Measurements from ENCODE around the gene EEFSEC.

The EEFSEC gene

GRCh38 chr3:128182656-128183055 lies 29.4 kb downstream of the EEFSEC start:
- no peak for DNase-seq (ENCODE audit: low read depth in 1 of 2, low spot score in 1 of 2)

GRCh38 chr3:128185630-128186447 lies 32.6 kb downstream of the EEFSEC start:
- DNase-seq (ENCODE audit: low read depth in 1 of 2, low spot score in 1 of 2) = no peak

GRCh38 chr3:128187495-128187894 lies 34.2 kb downstream of the EEFSEC start:
- DNase-seq (ENCODE audit: low read depth in 1 of 2, low spot score in 1 of 2) = no peak

- no peak for DNase-seq (ENCODE audit: low read depth in 1 of 2, low spot score in 1 of 2)
Measured at GRCh38 chr3:128188326-128188725, 35.0 kb downstream of the EEFSEC start.

- DNase-seq (ENCODE audit: low read depth in 1 of 2, low spot score in 1 of 2) = no peak
Measured at GRCh38 chr3:128188956-128189355, 35.7 kb downstream of the EEFSEC start.

- no peak for DNase-seq (ENCODE audit: low read depth in 1 of 2, low spot score in 1 of 2)
Measured at GRCh38 chr3:128190501-128190900, 37.2 kb downstream of the EEFSEC start.

- no peak for DNase-seq (ENCODE audit: low read depth in 1 of 2, low spot score in 1 of 2)
Measured at GRCh38 chr3:128192131-128192530, 38.9 kb downstream of the EEFSEC start.

GRCh38 chr3:128193168-128193567 lies 39.9 kb downstream of the EEFSEC start:
- DNase-seq (ENCODE audit: low read depth in 1 of 2, low spot score in 1 of 2) = no peak

GRCh38 chr3:128194843-128195242 lies 41.6 kb downstream of the EEFSEC start:
- DNase-seq (ENCODE audit: low read depth in 1 of 2, low spot score in 1 of 2) = no peak

- no peak for DNase-seq (ENCODE audit: low read depth in 1 of 2, low spot score in 1 of 2)
Measured at GRCh38 chr3:128195369-128195768, 42.1 kb downstream of the EEFSEC start.

GRCh38 chr3:128195802-128196201 lies 42.5 kb downstream of the EEFSEC start:
- no peak for DNase-seq (ENCODE audit: low read depth in 1 of 2, low spot score in 1 of 2)

GRCh38 chr3:128196647-128197046 lies 43.4 kb downstream of the EEFSEC start:
- DNase-seq (ENCODE audit: low read depth in 1 of 2, low spot score in 1 of 2) = no peak

- DNase-seq (ENCODE audit: low read depth in 1 of 2, low spot score in 1 of 2) = no peak
Measured at GRCh38 chr3:128197855-128198254, 44.6 kb downstream of the EEFSEC start.

GRCh38 chr3:128198313-128198712 lies 45.0 kb downstream of the EEFSEC start:
- no peak for DNase-seq (ENCODE audit: low read depth in 1 of 2, low spot score in 1 of 2)

GRCh38 chr3:128199110-128199509 lies 45.8 kb downstream of the EEFSEC start:
- DNase-seq (ENCODE audit: low read depth in 1 of 2, low spot score in 1 of 2) = no peak

- no peak for DNase-seq (ENCODE audit: low read depth in 1 of 2, low spot score in 1 of 2)
Measured at GRCh38 chr3:128201158-128201755, 48.0 kb downstream of the EEFSEC start.

GRCh38 chr3:128203169-128203568 lies 49.9 kb downstream of the EEFSEC start:
- no peak for DNase-seq (ENCODE audit: low read depth in 1 of 2, low spot score in 1 of 2)

GRCh38 chr3:128205558-128206145 lies 52.4 kb downstream of the EEFSEC start:
- no peak for DNase-seq (ENCODE audit: low read depth in 1 of 2, low spot score in 1 of 2)

- DNase-seq (ENCODE audit: low read depth in 1 of 2, low spot score in 1 of 2) = no peak
Measured at GRCh38 chr3:128207951-128208350, 54.7 kb downstream of the EEFSEC start.

GRCh38 chr3:128210711-128211110 lies 57.4 kb downstream of the EEFSEC start:
- no peak for DNase-seq (ENCODE audit: low read depth in 1 of 2, low spot score in 1 of 2)

- no peak for DNase-seq (ENCODE audit: low read depth in 1 of 2, low spot score in 1 of 2)
Measured at GRCh38 chr3:128214056-128214455, 60.8 kb downstream of the EEFSEC start.

- DNase-seq (ENCODE audit: low read depth in 1 of 2, low spot score in 1 of 2) = no peak
Measured at GRCh38 chr3:128215290-128215689, 62.0 kb downstream of the EEFSEC start.
